Uterus (tissue), 2 donors: ENCODE results near the gene GNG7.

Source experiments
- CTCF ChIP-seq, 4 experiments: fragments of 200-600 bp in 2 of 4; fragments of 450-650 bp in 2 of 4; sonication (generic) in 2 of 4; IDR thresholded peaks; one replicate each; pipeline ENCODE4 v1.5.1; 2016 to 2019; ENCODE audit warnings: antibody characterized with exemption in 4 of 4, mild to moderate bottlenecking in 2 of 4, moderate library complexity in 1 of 4
- POLR2A ChIP-seq, 2 donors: fragments of 450-650 bp; IDR thresholded peaks; one replicate each; pipeline ENCODE4 v1.6.1; 2016; ENCODE audit warnings: antibody characterized with exemption in 2 of 2, mild to moderate bottlenecking in 1 of 2, moderate library complexity in 1 of 2

- TF ChIP-seq POLR2A (IDR thresholded peaks at IDR 0.05) (no peak), CTCF (IDR thresholded peaks at IDR 0.05) (no peak)
Observed at GRCh38 chr19:2678044-2678671, 24.3 kb downstream of the GNG7 start.
